EH (cell line): ENCODE measurements around the gene SMIM44.

Experiments
- DNase-seq: peaks from one replicate; pipeline ENCODE4 v3.0.0-alpha.2; 2015; ENCODE audit warnings: low read depth

The SMIM44 gene

DNA sequence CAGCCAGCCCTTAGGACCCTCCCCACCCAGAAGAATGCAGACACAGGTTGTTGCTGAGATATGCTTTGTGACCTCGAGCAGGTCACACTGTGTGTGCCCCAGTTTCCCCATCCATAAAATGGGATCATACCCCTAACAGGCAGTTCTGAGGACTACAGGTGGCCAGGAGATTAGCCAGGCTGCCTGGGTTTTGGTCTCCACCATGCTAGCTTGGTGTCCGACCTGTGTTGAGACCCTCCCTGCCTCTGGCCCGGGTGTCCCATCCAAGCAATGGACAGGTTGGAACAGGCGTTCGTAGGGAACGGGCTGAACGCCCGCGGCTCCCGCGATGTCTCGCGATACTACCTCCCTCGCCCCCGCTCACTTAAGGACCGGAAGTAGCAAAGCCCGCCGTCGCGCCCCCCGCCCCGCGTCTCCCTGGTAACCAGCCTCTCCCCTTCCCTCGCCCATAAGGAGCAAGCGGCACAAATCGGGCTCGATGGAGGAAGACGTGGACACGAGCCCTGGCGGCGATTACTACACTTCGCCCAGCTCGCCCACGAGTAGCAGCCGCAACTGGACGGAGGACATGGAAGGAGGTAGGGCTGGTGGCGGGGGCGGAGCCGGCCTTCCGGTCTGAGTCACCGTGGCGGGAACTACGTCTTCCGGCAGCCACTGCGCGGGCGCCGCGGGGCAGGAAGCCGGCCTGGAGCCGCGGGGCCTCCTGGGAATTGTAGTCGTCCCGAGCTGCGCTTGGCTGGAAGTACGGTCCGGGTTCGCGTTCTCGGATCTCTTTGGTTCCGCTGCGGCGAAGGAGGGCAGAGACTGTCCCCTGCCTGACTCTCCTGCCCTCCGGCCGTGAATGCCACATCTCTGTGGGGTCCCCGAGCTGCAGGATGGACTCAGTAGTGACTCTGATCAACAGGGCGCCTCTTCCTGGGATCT lies 48.3 kb downstream of the SMIM44 start:
- DNase-seq, result peak; percentile 95

DNA sequence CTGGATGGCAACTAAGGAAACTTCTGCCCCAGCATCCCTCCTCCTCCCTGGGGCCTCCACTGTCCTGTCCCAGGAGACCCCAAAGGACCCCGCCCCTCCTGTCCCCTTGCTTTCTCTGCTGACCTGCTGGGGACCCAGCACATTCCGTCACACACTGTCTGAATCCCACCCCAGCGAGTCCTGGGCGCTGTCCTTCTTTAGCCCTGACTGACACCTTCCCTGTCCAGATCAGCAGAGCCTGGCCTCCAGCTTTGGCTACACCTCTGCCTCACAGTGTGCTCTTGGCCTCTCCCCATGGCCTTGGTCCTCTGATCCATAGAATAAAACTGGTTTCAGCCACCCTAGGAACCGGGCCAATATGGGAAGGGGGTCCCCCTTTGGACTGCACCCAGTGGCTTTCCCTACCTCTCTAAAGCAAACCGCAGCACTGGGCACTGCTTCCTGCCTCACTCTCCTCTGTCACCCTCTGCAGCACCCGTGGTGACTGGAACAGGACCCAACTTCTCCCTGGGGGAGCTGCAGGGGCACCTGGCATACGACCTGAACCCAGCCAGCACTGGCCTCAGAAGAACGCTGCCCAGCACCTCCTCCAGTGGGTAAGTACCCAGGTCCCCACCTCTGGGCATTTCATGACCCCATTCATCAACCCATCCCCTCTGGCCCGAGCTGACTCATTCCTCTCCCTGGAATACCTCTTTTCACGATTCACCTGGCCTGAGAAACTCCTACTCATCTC lies 49.3 kb downstream of the SMIM44 start:
- no peak for DNase-seq

DNA sequence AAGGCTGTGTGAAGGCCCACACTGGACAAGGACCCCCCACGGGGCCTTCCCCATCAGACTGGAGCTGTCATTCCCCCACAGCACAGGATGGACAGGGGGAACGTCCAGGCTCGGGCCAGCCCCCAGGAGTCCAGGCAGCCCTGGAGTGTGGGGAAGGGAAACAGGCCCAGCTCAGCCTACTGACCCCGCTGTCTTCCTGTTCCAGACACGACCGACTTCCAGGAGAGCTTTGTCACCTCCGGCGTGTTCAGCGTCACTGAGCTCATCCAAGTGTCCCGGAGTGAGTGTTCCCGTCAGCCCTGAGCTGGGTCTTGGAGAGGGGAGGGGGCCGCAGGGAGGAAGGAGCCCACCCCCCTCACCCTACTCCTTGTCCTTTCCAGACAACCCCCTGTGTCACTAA lies 49.9 kb downstream of the SMIM44 start:
- no peak for DNase-seq
